ENCODE measurements around the gene OVAAL. TPM values are rescaled to one million over a fixed set of nuclear protein-coding genes. Genes with fewer than 3 reads are reported as not detected.

The OVAAL gene
- total and polyA plus RNA-seq, 2 donors (not counting 1 experiment from before 2014, with no cell fraction given): not detected

DNA sequence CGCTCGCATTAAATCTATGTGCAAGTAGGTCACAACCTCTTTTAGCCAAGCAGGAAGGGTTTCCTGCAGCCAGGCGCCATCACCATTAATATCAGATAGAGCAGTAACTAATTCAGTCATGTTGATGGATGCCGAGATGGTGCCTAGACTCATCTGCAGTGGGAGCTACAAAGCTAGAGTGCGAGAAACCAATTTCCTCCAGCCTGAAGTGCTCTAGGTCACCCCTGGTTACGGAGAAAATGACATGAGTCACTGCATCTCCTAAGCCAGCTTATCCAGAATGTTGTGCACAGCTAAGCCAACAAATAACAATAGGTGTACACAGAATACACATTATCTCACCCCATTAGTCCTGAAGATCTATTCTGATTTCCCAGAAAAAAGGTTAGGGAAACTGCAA is 36.0 kb downstream of the OVAAL start:
- Histone ChIP-seq H3K9ac (ENCODE audit: insufficient read depth, low read length) (no peak overlapping the region), H3K4me3 (replicated peaks in 1 of 4; ENCODE audit: control extremely low read depth in 1 of 4, insufficient read depth in 1 of 4, low read depth in 3 of 4, low read length in 4 of 4) (no peak overlapping the region), H3K36me3 (ENCODE audit: control insufficient read depth, insufficient read depth, low read length) (no peaks in the 10 kb centered on the region), H3K9me3 (ENCODE audit: control insufficient read depth, insufficient read depth, low read depth, low read length) (no peaks in the 10 kb centered on the region), H3K4me1 (ENCODE audit: control insufficient read depth, extremely low read depth, insufficient read depth, low read length) (no peaks in the 10 kb centered on the region), H4K20me1 (ENCODE audit: control insufficient read depth, extremely low read depth, insufficient read depth, low read length) (no peaks in the 10 kb centered on the region), H3K79me2 (ENCODE audit: control insufficient read depth, insufficient read depth, low read length) (no peaks in the 10 kb centered on the region), H3K27me3 (ENCODE audit: control insufficient read depth, insufficient read depth, low read length) (no peaks in the 10 kb centered on the region), H3K27ac (ENCODE audit: insufficient read depth, low read length) (no peak overlapping the region), H3K4me2 (ENCODE audit: extremely low read depth, insufficient read depth, low read length) (no peak overlapping the region), H2AFZ (ENCODE audit: low read length) (no peak overlapping the region)
- TF ChIP-seq, protein P1, sequence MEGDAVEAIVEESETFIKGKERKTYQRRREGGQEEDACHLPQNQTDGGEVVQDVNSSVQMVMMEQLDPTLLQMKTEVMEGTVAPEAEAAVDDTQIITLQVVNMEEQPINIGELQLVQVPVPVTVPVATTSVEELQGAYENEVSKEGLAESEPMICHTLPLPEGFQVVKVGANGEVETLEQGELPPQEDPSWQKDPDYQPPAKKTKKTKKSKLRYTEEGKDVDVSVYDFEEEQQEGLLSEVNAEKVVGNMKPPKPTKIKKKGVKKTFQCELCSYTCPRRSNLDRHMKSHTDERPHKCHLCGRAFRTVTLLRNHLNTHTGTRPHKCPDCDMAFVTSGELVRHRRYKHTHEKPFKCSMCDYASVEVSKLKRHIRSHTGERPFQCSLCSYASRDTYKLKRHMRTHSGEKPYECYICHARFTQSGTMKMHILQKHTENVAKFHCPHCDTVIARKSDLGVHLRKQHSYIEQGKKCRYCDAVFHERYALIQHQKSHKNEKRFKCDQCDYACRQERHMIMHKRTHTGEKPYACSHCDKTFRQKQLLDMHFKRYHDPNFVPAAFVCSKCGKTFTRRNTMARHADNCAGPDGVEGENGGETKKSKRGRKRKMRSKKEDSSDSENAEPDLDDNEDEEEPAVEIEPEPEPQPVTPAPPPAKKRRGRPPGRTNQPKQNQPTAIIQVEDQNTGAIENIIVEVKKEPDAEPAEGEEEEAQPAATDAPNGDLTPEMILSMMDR (conservative IDR thresholded peaks at IDR 0.05 in 1 of 2, IDR thresholded peaks at IDR 0.05 in 1 of 2; ENCODE audit: low read depth in 1 of 2, low read length in 2 of 2): no peak
- TF ChIP-seq EZH2 (IDR thresholded peaks at IDR 0.05; ENCODE audit: low read length, missing control alignments): no peak
- DNase-seq (ENCODE audit: low read depth in 2 of 2): no peak

DNA sequence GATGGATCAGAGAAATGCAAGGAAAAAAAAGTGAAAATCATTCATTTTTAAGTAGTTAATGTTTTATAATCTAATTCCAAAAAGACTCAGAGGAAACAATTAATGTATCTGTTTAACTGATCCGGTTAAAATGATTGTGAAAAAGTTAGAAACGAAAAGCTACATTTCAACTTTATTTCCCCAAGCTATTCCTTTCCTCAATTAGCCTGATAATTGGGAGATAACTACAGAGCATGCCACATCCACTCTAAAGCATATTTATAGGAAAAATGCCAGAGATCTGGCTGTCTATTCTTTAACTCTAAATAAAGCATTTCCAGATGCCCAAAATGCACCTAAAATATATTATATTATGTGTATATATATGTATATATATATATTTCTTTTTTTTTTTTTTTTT is 37.2 kb downstream of the OVAAL start:
- Histone ChIP-seq H3K4me3 (replicated peaks in 1 of 4; ENCODE audit: control extremely low read depth in 1 of 4, insufficient read depth in 1 of 4, low read depth in 3 of 4, low read length in 4 of 4) (no peak overlapping the region), H3K36me3 (ENCODE audit: control insufficient read depth, insufficient read depth, low read length) (no peaks in the 10 kb centered on the region), H3K4me2 (ENCODE audit: extremely low read depth, insufficient read depth, low read length) (no peak overlapping the region), H3K27ac (ENCODE audit: insufficient read depth, low read length) (no peak overlapping the region), H3K79me2 (ENCODE audit: control insufficient read depth, insufficient read depth, low read length) (no peaks in the 10 kb centered on the region), H3K4me1 (ENCODE audit: control insufficient read depth, extremely low read depth, insufficient read depth, low read length) (no peaks in the 10 kb centered on the region), H2AFZ (ENCODE audit: low read length) (no peak overlapping the region), H4K20me1 (ENCODE audit: control insufficient read depth, extremely low read depth, insufficient read depth, low read length) (no peaks in the 10 kb centered on the region), H3K9me3 (ENCODE audit: control insufficient read depth, insufficient read depth, low read depth, low read length) (no peaks in the 10 kb centered on the region), H3K27me3 (ENCODE audit: control insufficient read depth, insufficient read depth, low read length) (no peaks in the 10 kb centered on the region), H3K9ac (ENCODE audit: insufficient read depth, low read length) (no peak overlapping the region)
- no peak for TF ChIP-seq EZH2 (IDR thresholded peaks at IDR 0.05; ENCODE audit: low read length, missing control alignments)
- TF ChIP-seq, protein P1 (conservative IDR thresholded peaks at IDR 0.05 in 1 of 2, IDR thresholded peaks at IDR 0.05 in 1 of 2; ENCODE audit: low read depth in 1 of 2, low read length in 2 of 2): no peak
- no peak for DNase-seq (ENCODE audit: low read depth in 2 of 2)

DNA sequence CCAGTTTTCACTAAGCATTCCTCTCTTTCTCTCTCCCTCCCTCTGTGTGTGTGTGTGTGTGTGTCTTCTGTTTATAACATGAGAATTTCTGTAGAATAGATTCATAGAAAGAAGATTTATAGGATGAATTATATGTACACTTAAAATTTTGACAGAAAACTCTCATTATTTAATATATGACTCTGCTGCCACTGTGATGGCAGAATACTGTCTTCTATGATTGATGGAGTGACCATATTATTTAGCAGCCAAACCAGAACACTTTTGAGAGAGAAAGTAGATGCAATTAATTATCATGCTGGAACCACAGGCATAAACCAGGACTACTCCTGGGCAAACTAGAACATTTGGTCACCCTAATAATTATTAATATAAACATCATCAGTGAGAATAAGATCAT is 38.8 kb downstream of the OVAAL start:
- H3K27ac ChIP-seq (ENCODE audit: insufficient read depth, low read length): no peak overlapping the region
- DNase-seq (ENCODE audit: low read depth in 2 of 2): no peak
- no peaks in the 10 kb centered on the region for H3K27me3 ChIP-seq (ENCODE audit: control insufficient read depth, insufficient read depth, low read length)
- no peaks in the 10 kb centered on the region for H3K36me3 ChIP-seq (ENCODE audit: control insufficient read depth, insufficient read depth, low read length)
- H2AFZ ChIP-seq (ENCODE audit: low read length): no peak overlapping the region
- H4K20me1 ChIP-seq (ENCODE audit: control insufficient read depth, extremely low read depth, insufficient read depth, low read length): no peaks in the 10 kb centered on the region
- H3K4me2 ChIP-seq (ENCODE audit: extremely low read depth, insufficient read depth, low read length): no peak overlapping the region
- H3K4me1 ChIP-seq (ENCODE audit: control insufficient read depth, extremely low read depth, insufficient read depth, low read length): no peaks in the 10 kb centered on the region
- no peaks in the 10 kb centered on the region for H3K9me3 ChIP-seq (ENCODE audit: control insufficient read depth, insufficient read depth, low read depth, low read length)
- no peak overlapping the region for H3K9ac ChIP-seq (ENCODE audit: insufficient read depth, low read length)
- no peak overlapping the region for H3K4me3 ChIP-seq (replicated peaks in 1 of 4; ENCODE audit: control extremely low read depth in 1 of 4, insufficient read depth in 1 of 4, low read depth in 3 of 4, low read length in 4 of 4)
- TF ChIP-seq, protein P1 (conservative IDR thresholded peaks at IDR 0.05 in 1 of 2, IDR thresholded peaks at IDR 0.05 in 1 of 2; ENCODE audit: low read depth in 1 of 2, low read length in 2 of 2): no peak
- TF ChIP-seq EZH2 (IDR thresholded peaks at IDR 0.05; ENCODE audit: low read length, missing control alignments): no peak
- H3K79me2 ChIP-seq (ENCODE audit: control insufficient read depth, insufficient read depth, low read length): no peaks in the 10 kb centered on the region

All from fibroblast of lung (primary cell).